GM12865 (cell line): ENCODE measurements around the gene CSTF3.

Experiments used
- DNase-seq: peaks from one replicate; pipeline ENCODE4 v3.0.0; 2010; ENCODE audit warnings: low read depth
- H3K4me3 ChIP-seq: 2 replicates; pipeline ENCODE4 v1.5.1; 2011; ENCODE audit warnings: mild to moderate bottlenecking, low read depth, low read length, control low read depth
- TF ChIP-seq, protein P1 (sequence below): IDR thresholded peaks from 2 replicates; pipeline ENCODE4 v1.5.1; 2011; ENCODE audit warnings: low read length, control low read depth, low read depth, inconsistent platforms; ENCODE audit not compliant: insufficient read depth; ENCODE audit errors: missing control alignments

CSTF3 gene

GRCh38 chr11:33191467-33191866, 30.2 kb upstream of the CSTF3 start:
- no peak overlapping the region for H3K4me3 ChIP-seq
- DNase-seq = no peak
- TF ChIP-seq, protein P1, sequence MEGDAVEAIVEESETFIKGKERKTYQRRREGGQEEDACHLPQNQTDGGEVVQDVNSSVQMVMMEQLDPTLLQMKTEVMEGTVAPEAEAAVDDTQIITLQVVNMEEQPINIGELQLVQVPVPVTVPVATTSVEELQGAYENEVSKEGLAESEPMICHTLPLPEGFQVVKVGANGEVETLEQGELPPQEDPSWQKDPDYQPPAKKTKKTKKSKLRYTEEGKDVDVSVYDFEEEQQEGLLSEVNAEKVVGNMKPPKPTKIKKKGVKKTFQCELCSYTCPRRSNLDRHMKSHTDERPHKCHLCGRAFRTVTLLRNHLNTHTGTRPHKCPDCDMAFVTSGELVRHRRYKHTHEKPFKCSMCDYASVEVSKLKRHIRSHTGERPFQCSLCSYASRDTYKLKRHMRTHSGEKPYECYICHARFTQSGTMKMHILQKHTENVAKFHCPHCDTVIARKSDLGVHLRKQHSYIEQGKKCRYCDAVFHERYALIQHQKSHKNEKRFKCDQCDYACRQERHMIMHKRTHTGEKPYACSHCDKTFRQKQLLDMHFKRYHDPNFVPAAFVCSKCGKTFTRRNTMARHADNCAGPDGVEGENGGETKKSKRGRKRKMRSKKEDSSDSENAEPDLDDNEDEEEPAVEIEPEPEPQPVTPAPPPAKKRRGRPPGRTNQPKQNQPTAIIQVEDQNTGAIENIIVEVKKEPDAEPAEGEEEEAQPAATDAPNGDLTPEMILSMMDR = no peak

DNA sequence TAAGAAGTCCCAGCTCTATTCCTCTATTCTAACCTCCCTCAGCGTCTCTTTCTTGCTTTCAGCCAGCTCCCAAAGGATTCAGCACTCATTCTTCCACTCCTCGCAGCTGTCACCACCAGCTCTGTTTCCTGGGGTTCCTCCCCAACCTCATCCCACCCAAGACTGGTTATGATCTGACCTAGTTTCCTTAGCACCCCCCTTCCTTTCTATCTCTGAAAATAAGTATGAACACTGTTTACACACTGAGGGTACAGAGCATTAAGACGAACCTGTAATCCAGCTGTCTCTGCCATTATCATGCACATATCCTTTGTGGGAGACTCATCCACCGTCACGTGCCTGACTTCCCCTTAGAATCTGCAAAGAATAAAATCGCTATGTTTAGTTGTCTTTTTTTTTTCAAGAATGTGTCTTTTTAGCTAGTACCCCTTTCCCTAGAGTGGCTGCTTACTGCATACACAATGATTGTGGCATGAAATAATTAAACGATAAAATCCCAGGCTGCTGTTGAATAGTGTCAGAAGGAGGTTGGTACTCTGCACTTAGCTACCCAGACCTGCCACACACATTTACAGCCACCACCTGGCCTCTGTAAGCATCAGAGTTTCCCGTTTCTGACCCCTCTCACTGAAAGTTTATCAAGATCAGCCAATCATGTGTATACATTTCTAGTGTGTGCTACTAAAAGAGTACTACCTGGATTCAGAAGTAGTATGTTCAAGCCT, 26.9 kb upstream of the CSTF3 start:
- TF ChIP-seq, protein P1 = no peak
- H3K4me3 ChIP-seq = no peak overlapping the region
- no peak for DNase-seq

GRCh38 chr11:33185756-33186155, 24.5 kb upstream of the CSTF3 start:
- H3K4me3 ChIP-seq = no peak overlapping the region
- TF ChIP-seq, protein P1 = no peak
- no peak for DNase-seq

DNA sequence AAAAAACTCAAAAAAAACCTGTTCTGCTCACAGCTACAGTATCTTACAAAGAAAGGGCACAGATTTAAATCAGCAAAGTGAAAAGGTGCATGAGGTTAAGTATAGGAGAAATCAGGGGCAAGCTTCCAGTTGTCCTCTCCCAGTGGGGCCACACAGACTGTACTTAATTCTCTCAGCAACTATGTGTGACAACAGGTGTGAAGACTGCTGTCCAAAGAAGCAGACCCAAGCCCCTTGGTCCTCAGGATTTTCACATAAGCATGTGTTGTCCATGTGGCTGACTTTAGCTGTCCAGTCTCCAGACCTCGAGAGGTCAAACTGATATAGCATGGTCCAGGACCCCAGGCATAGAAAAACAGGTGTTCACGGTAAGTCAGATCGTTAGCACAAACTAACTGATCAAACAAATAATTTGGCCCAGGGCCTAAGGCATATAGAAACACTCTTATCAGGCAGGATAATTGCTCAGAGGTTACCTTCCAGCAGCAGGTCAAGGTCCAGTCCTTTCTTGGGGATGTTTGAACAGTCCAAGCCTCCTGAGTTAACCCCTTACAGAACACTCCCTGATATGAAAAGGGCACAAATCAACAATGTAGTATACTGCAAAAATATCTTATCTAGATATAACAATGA, 21.1 kb upstream of the CSTF3 start:
- DNase-seq = no peak

DNA sequence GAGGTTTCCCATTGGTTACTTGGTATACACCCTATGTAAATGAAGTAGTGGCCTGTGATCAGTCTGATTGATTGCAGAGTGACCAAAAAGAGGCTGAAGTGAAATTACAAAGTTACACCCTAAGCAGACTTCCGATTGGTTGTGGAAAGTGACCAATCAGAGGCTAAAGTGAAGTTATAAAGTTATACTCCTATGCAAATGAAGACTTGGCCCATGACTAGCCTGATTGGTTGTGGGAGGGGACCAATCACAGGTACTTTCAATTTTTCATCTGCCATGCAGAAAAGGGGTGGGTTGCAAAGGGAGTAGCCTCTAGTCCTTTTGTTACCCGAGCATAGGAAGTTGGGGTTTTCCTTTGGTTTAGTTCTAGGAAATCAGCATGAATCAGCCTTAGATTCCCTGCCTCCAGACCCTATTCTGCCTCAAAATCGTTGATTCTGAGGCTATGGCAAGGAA, 18.1 kb upstream of the CSTF3 start:
- DNase-seq = no peak
- TF ChIP-seq, protein P1 = no peak

More for the DNA sequence above, 21.1 kb upstream of the CSTF3 start:
- no peak overlapping the region for H3K4me3 ChIP-seq
- TF ChIP-seq, protein P1 = no peak

DNA sequence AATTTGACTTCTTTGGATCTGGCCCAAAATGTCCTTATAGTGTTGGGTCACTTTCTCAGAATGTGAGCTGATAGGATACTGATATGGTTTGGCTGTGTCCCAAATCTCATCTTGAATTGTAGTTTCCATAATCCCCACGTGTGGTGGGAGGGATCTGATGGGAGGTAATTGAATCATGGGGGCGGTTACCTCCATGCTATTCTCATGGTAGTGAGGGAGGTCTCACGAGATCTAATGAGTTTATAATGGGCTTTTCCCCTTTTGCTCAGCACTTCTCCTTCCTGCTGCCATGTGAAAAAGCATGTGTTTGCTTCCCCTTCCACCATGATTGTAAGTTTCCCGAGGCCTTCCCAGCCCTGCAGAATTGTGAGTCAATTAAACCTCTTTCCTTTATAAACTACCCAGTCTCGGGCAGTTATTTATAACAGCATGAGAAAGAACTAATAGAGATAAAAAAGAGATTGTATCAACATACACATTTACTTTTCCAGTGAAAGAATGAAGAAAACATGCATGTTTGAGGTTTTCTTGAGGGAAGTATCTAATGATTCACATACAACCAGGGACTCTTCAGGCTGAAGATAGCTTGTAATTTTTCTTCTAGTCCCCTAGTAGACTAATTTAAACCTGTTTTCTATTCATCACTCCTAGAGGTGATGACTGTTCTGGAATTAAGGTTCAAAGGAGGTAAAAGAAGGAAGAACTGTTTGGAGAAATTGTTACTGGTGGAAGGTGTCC, 17.3 kb upstream of the CSTF3 start:
- no peak for DNase-seq
- TF ChIP-seq, protein P1 = no peak
- H3K4me3 ChIP-seq = no peak overlapping the region

More for the DNA sequence above, 18.1 kb upstream of the CSTF3 start:
- H3K4me3 ChIP-seq = no peak overlapping the region
